ENCODE results near the gene ALG14.
A peak's percentile ranks its signal among the peaks of the same experiment; 100 is the strongest.

The ALG14 gene

GRCh38 chr1:94926915-94927404 is 145.8 kb downstream of the ALG14 start, which contains the start of gene CNN3 (continued):
- peak; percentile 86 for TF ChIP-seq ZBTB10 (tag by site-specific recombination; IDR thresholded peaks at IDR 0.05)
- TF ChIP-seq ZNF214 (tag by site-specific recombination; IDR thresholded peaks at IDR 0.05; ENCODE audit: borderline replicate concordance) = no peak
- TF ChIP-seq OVOL3 (tag by site-specific recombination; IDR thresholded peaks at IDR 0.05) = 0 out of 2 replicates have a peak, but pooled peaks have one; percentile 25
- 0 out of 2 replicates have a peak, but pooled peaks have one; percentile 3 for TF ChIP-seq ZNF488 (tag by site-specific recombination; IDR thresholded peaks at IDR 0.05)
- no peak for TF ChIP-seq BCL6B (tag by site-specific recombination; IDR thresholded peaks at IDR 0.05)
- peak; percentile 81 for TF ChIP-seq EGR2 (tag by site-specific recombination; IDR thresholded peaks at IDR 0.05; ENCODE audit: low read depth)
- no peak for TF ChIP-seq ZNF404 (tag by site-specific recombination; IDR thresholded peaks at IDR 0.05)
- no peak for TF ChIP-seq ZNF239 (tag by site-specific recombination; IDR thresholded peaks at IDR 0.05)
- TF ChIP-seq ZNF677 (tag by site-specific recombination; IDR thresholded peaks at IDR 0.05) = no peak
- peak; percentile 51 for TF ChIP-seq ZBTB11 (tag by site-specific recombination; conservative IDR thresholded peaks at IDR 0.05; ENCODE audit: low read depth)
- TF ChIP-seq KLF17 (tag by site-specific recombination; IDR thresholded peaks at IDR 0.05) = peak; percentile 35; the same call in 1 of the 2 replicates
- TF ChIP-seq IKZF3 (tag by site-specific recombination; IDR thresholded peaks at IDR 0.05) = no peak
- TF ChIP-seq ZNF19 (tag by site-specific recombination; IDR thresholded peaks at IDR 0.05; ENCODE audit: low read depth) = no peak
- TF ChIP-seq ZNF548 (tag by site-specific recombination; IDR thresholded peaks at IDR 0.05) = no peak
- TF ChIP-seq ZNF701 (tag by site-specific recombination; IDR thresholded peaks at IDR 0.05) = no peak
- TF ChIP-seq ZNF664 (tag by site-specific recombination; IDR thresholded peaks at IDR 0.05) = no peak
- no peak for TF ChIP-seq ZNF37A (tag by site-specific recombination; IDR thresholded peaks at IDR 0.05)
- TF ChIP-seq ZNF394 (tag by site-specific recombination; IDR thresholded peaks at IDR 0.05; ENCODE audit: borderline replicate concordance) = peak; percentile 60
- TF ChIP-seq ZFHX2 (tag by site-specific recombination; conservative IDR thresholded peaks at IDR 0.05) = peak; percentile 91
- no peak for TF ChIP-seq ZFP3 (tag by site-specific recombination; IDR thresholded peaks at IDR 0.05; ENCODE audit: low read depth)
- TF ChIP-seq YY1 (tag by site-specific recombination; IDR thresholded peaks at IDR 0.05) = no peak
- TF ChIP-seq ZNF621 (tag by site-specific recombination; IDR thresholded peaks at IDR 0.05) = no peak
- TF ChIP-seq ZNF26 (tag by site-specific recombination; IDR thresholded peaks at IDR 0.05) = no peak
- peak; percentile 82 for TF ChIP-seq ZBTB6 (tag by site-specific recombination; IDR thresholded peaks at IDR 0.05)
- no peak for TF ChIP-seq ZNF148 (tag by site-specific recombination; IDR thresholded peaks at IDR 0.05; ENCODE audit: borderline replicate concordance)

Measured in HEK293 (cell line).